WTC11 (cell line): Measurements from ENCODE around the gene RAD9B. TPM values are rescaled to one million over a fixed set of nuclear protein-coding genes. Genes with fewer than 3 reads are reported as not detected.

ENCODE experiments used
- ATAC-seq: fragments of 200-7000 bp; cut with Tn5 transposase; 2 replicates; pipeline ENCODE4 v1.10.0; 2021; ENCODE audit warnings: mild to moderate bottlenecking, moderate library complexity
- CTCF ChIA-PET: fragments of 300-600 bp; sonication (Branson Sonifier 250); formaldehyde crosslinking; loops from one replicate; lab custom pipeline; 2021; ENCODE audit warnings: antibody characterized with exemption; lab: Charles Lee
- POLR2A ChIA-PET: fragments of 350-600 bp; sonication (Branson Sonifier 250); formaldehyde crosslinking; loops from one replicate; lab custom pipeline; 2021; ENCODE audit warnings: antibody characterized with exemption; lab: Charles Lee
- DNase-seq: peaks from one replicate; pipeline ENCODE4 v3.0.0; 2021; ENCODE audit warnings: low spot score
- H3K27ac Mint-ChIP-seq: 2 replicates; pipeline ENCODE4 v1.8.0; 2021; ENCODE audit warnings: mixed read lengths
- H3K27me3 Mint-ChIP-seq: 2 replicates; pipeline ENCODE4 v1.8.0; 2021; ENCODE audit warnings: low read depth, mild to moderate bottlenecking, moderate library complexity, mixed read lengths
- H3K36me3 Mint-ChIP-seq: 2 replicates; pipeline ENCODE4 v1.8.0; 2021; ENCODE audit warnings: mixed read lengths
- H3K4me1 Mint-ChIP-seq: 2 replicates; pipeline ENCODE4 v1.8.0; 2022; ENCODE audit warnings: mixed read lengths
- H3K4me3 Mint-ChIP-seq: 2 replicates; pipeline ENCODE4 v1.8.0; 2021; ENCODE audit warnings: mild to moderate bottlenecking, moderate library complexity, mixed read lengths
- H3K9me3 Mint-ChIP-seq: 2 replicates; pipeline ENCODE4 v1.8.0; 2021; ENCODE audit warnings: mixed read lengths
- AFF4 ChIP-seq: sonication (generic); formaldehyde crosslinking; IDR thresholded peaks from 2 replicates; pipeline ENCODE4 v1.8.1; 2023; ENCODE audit warnings: mild to moderate bottlenecking, missing genetic modification reagents, borderline replicate concordance
- AR ChIP-seq: fragments of 250-450 bp; sonication (Bioruptor Pico); IDR thresholded peaks from 2 replicates; pipeline ENCODE4 v1.9.0; 2021; ENCODE audit warnings: mild to moderate bottlenecking
- ATF2 ChIP-seq: sonication (generic); formaldehyde crosslinking; IDR thresholded peaks from 2 replicates; pipeline ENCODE4 v1.8.1; 2022; ENCODE audit warnings: low read depth, missing genetic modification reagents, borderline replicate concordance
- CREM ChIP-seq: sonication (generic); formaldehyde crosslinking; IDR thresholded peaks from 2 replicates; pipeline ENCODE4 v1.8.1; 2022; ENCODE audit warnings: mild to moderate bottlenecking, missing genetic modification reagents, moderate library complexity
- ERG ChIP-seq: fragments of 250-450 bp; sonication (Bioruptor Pico); IDR thresholded peaks from 2 replicates; pipeline ENCODE4 v1.8.0; 2021; ENCODE audit warnings: mild to moderate bottlenecking
- ESRRA ChIP-seq: sonication (generic); formaldehyde crosslinking; IDR thresholded peaks from 2 replicates; pipeline ENCODE4 v1.8.1; 2022; ENCODE audit warnings: mild to moderate bottlenecking, missing genetic modification reagents, borderline replicate concordance
- FOXK1 ChIP-seq: sonication (generic); formaldehyde crosslinking; IDR thresholded peaks from 2 replicates; pipeline ENCODE4 v1.8.0; 2022; ENCODE audit warnings: mild to moderate bottlenecking, moderate library complexity, missing genetic modification reagents
- FOXP4 ChIP-seq: sonication (generic); formaldehyde crosslinking; IDR thresholded peaks from 2 replicates; pipeline ENCODE4 v1.8.0; 2022; ENCODE audit warnings: mild to moderate bottlenecking, missing genetic modification reagents
- IRF2 ChIP-seq: sonication (generic); formaldehyde crosslinking; IDR thresholded peaks from 2 replicates; pipeline ENCODE4 v1.8.0; 2022; ENCODE audit warnings: low read depth, missing genetic modification reagents, borderline replicate concordance
- NR1H2 ChIP-seq: sonication (generic); formaldehyde crosslinking; IDR thresholded peaks from 2 replicates; pipeline ENCODE4 v1.9.0; 2021; ENCODE audit warnings: mild to moderate bottlenecking, moderate library complexity, missing genetic modification reagents
- OVOL2 ChIP-seq: fragments of 250-450 bp; sonication (Bioruptor Pico); IDR thresholded peaks from 2 replicates; pipeline ENCODE4 v1.9.0; 2021; ENCODE audit warnings: mild to moderate bottlenecking, borderline replicate concordance
- RORB ChIP-seq: fragments of 250-450 bp; sonication (Bioruptor Pico); IDR thresholded peaks from 2 replicates; pipeline ENCODE4 v1.9.0; 2021; ENCODE audit warnings: mild to moderate bottlenecking
- SMAD3 ChIP-seq: sonication (generic); formaldehyde crosslinking; IDR thresholded peaks from 2 replicates; pipeline ENCODE4 v1.8.0; 2022; ENCODE audit warnings: missing genetic modification reagents, mild to moderate bottlenecking, borderline replicate concordance
- SMAD4 ChIP-seq: sonication (generic); formaldehyde crosslinking; IDR thresholded peaks from 2 replicates; pipeline ENCODE4 v1.8.0; 2022; ENCODE audit warnings: mild to moderate bottlenecking, missing genetic modification reagents
- TEAD4 ChIP-seq: sonication (generic); formaldehyde crosslinking; IDR thresholded peaks from 2 replicates; pipeline ENCODE4 v1.8.0; 2022; ENCODE audit warnings: mild to moderate bottlenecking, missing genetic modification reagents
- ZNF121 ChIP-seq: sonication (generic); formaldehyde crosslinking; IDR thresholded peaks from 2 replicates; pipeline ENCODE4 v1.8.0; 2023; ENCODE audit warnings: missing genetic modification reagents
- ZNF138 ChIP-seq: sonication (generic); formaldehyde crosslinking; conservative IDR thresholded peaks from 2 replicates; pipeline ENCODE4 v1.8.1; 2022; ENCODE audit warnings: mild to moderate bottlenecking, moderate library complexity, missing genetic modification reagents
- ZNF512 ChIP-seq: sonication (generic); formaldehyde crosslinking; IDR thresholded peaks from 2 replicates; pipeline ENCODE4 v1.8.1; 2022; ENCODE audit warnings: missing genetic modification reagents, borderline replicate concordance
- total RNA-seq: library from RNA; stranded (reverse); gene quantifications from 3 replicates; pipeline ENCODE4 v1.2.3, GENCODE V29; 2021

RAD9B gene
- total RNA-seq, 1 experiment from 2014 or later = 0.09 TPM

- TF ChIP-seq ZNF512 (CRISPR knock-in tag) (no peak), FOXK1 (no peak)
Observed at GRCh38 chr12:110466791-110467190, 35.3 kb upstream of the RAD9B start (continued).

GRCh38 chr12:110467847-110468213 lies 34.3 kb upstream of the RAD9B start:
- TF ChIP-seq CREM (CRISPR knock-in tag) (no peak), AR (CRISPR knock-in tag) (no peak), SMAD4 (CRISPR knock-in tag) (no peak), SMAD3 (CRISPR knock-in tag) (no peak), RORB (CRISPR knock-in tag) (no peak), ZNF121 (CRISPR knock-in tag) (no peak), ATF2 (CRISPR knock-in tag) (no peak), IRF2 (CRISPR knock-in tag) (no peak), FOXP4 (CRISPR knock-in tag) (no peak), NR1H2 (CRISPR knock-in tag) (no peak), TEAD4 (no peak)
- Mint-ChIP-seq H3K9me3 (no peaks in the 10 kb centered on the region), H3K4me1 (peaks cover 22% of the 10 kb centered on the region), H3K27ac (peak overlapping the region; percentile 100), H3K4me3 (peak overlapping the region; percentile 100), H3K36me3 (peaks cover 18% of the 10 kb centered on the region), H3K27me3 (no peaks in the 10 kb centered on the region)
- ATAC-seq (no peak), DNase-seq (no peak)
- POLR2A ChIA-PET = interaction anchor here (0.6 to 2.5 kb wide), 10 partner anchors 17 to 356 kb away, joined by 3 to 18 read pairs (median 4); partner anchors contain the start of genes ANAPC7, ARPC3, RAD9B and VPS29
- CTCF ChIA-PET = interaction anchor here (0.6 to 2.7 kb wide), 14 partner anchors 17 to 1321 kb away, joined by 3 to 37 read pairs (median 4); partner anchors contain the start of genes ARPC3, IFT81 and TCTN1

- Mint-ChIP-seq H3K27ac (peak within 1 kb of the TSS; percentile 100), H3K9me3 (no peaks in the 10 kb centered on the region), H3K27me3 (no peaks in the 10 kb centered on the region), H3K4me3 (peak within 1 kb of the TSS; percentile 100), H3K36me3 (peaks cover 18% of the 10 kb centered on the region), H3K4me1 (peaks cover 22% of the 10 kb centered on the region)
- CTCF ChIA-PET = interaction anchor here (0.5 to 2.7 kb wide), 23 partner anchors 16 to 1321 kb away, joined by 3 to 37 read pairs (median 4); partner anchors contain the start of genes ARPC3, IFT81 and TCTN1
- POLR2A ChIA-PET = interaction anchor here (0.6 to 2.5 kb wide), 13 partner anchors 18 to 357 kb away, joined by 3 to 18 read pairs (median 3); partner anchors contain the start of genes ANAPC7, ARPC3, RAD9B and VPS29
- ATAC-seq (peak; percentile 87), DNase-seq (peak; percentile 97)
- TF ChIP-seq ZNF138 = no peak
- TF ChIP-seq ERG (CRISPR knock-in tag) = no peak
- no peak for TF ChIP-seq AFF4 (CRISPR knock-in tag)
- no peak for TF ChIP-seq OVOL2 (CRISPR knock-in tag)
- no peak for TF ChIP-seq ESRRA
Observed at GRCh38 chr12:110468214-110469048, 33.7 kb upstream of the RAD9B start, which contains the start of the genes FAM216A and GPN3. Gene FAM216A, plus strand, starts transcription at chr12:110468845. Its CDS starts 31 bp downstream, at chr12:110468876. Gene GPN3, minus strand, starts transcription at chr12:110468257. Its CDS starts 54 bp downstream, at chr12:110468203.
